ENCODE measurements around the gene SLC25A48.

The SLC25A48 gene

GRCh38 chr5:135834639-135835529, at the start of gene SLC25A48:
SLC25A48 (plus strand) TSS chr5:135834663; CDS start chr5:135834848, 185 bp downstream.
- DNase-seq, result peak; percentile 44

GRCh38 chr5:135800656-135801055, 33.8 kb upstream of the SLC25A48 start:
- DNase-seq, result no peak

- DNase-seq, result no peak
Observed at GRCh38 chr5:135810188-135810943, 24.1 kb upstream of the SLC25A48 start.

- no peak for DNase-seq
Observed at GRCh38 chr5:135811007-135811406, 23.5 kb upstream of the SLC25A48 start.

GRCh38 chr5:135813758-135814157, 20.7 kb upstream of the SLC25A48 start:
- DNase-seq, result no peak

- no peak for DNase-seq
Observed at GRCh38 chr5:135814316-135814715, 20.1 kb upstream of the SLC25A48 start.

- no peak for DNase-seq
Observed at GRCh38 chr5:135814812-135815211, 19.7 kb upstream of the SLC25A48 start.

- DNase-seq, result no peak
Observed at GRCh38 chr5:135821061-135821801, 13.2 kb upstream of the SLC25A48 start.

GRCh38 chr5:135821802-135822201, 12.7 kb upstream of the SLC25A48 start:
- no peak for DNase-seq

GRCh38 chr5:135822286-135822685, 12.2 kb upstream of the SLC25A48 start:
- no peak for DNase-seq

GRCh38 chr5:135822959-135823358, 11.5 kb upstream of the SLC25A48 start:
- no peak for DNase-seq

- DNase-seq, result no peak
Observed at GRCh38 chr5:135823881-135824280, 10.6 kb upstream of the SLC25A48 start.

- no peak for DNase-seq
Observed at GRCh38 chr5:135824541-135825041, 9.9 kb upstream of the SLC25A48 start.

GRCh38 chr5:135825373-135826220, 8.9 kb upstream of the SLC25A48 start:
- no peak for DNase-seq

GRCh38 chr5:135826221-135826525, 8.3 kb upstream of the SLC25A48 start:
- DNase-seq, result no peak

GRCh38 chr5:135826994-135827671, 7.3 kb upstream of the SLC25A48 start:
- DNase-seq, result no peak

- DNase-seq, result no peak
Observed at GRCh38 chr5:135827965-135828781, 6.3 kb upstream of the SLC25A48 start.

GRCh38 chr5:135828782-135829127, 5.7 kb upstream of the SLC25A48 start:
- DNase-seq, result no peak

GRCh38 chr5:135829179-135829578, 5.3 kb upstream of the SLC25A48 start:
- DNase-seq, result no peak

- peak; percentile 54 for DNase-seq
Observed at GRCh38 chr5:135829681-135830383, 4.6 kb upstream of the SLC25A48 start.

Data from inflammatory macrophage treated with lipopolysaccharide for 4 hours (primary cell).